AG04450 (cell line): Measurements from ENCODE around the gene SPEN. TPM values are rescaled to one million over a fixed set of nuclear protein-coding genes. Genes with fewer than 3 reads are reported as not detected.

ENCODE experiments used
- CTCF ChIA-PET: fragments of 300-600, 350-600 bp; formaldehyde crosslinking; extraction: SDS; loops from one replicate; lab custom pipeline; 2022; ENCODE audit warnings: antibody characterized with exemption, inconsistent platforms; lab: Charles Lee
- POLR2A ChIA-PET: fragments of 350-600 bp; formaldehyde crosslinking; extraction: SDS; loops from one replicate; lab custom pipeline; 2021; ENCODE audit warnings: antibody characterized with exemption, inconsistent platforms; lab: Yijun Ruan, JAX
- DNase-seq: peaks from one replicate; pipeline ENCODE4 v3.0.0-alpha.2; 2011; ENCODE audit warnings: low read depth, low spot score
- H3K27ac ChIP-seq: one replicate; pipeline ENCODE4 v1.5.1; 2012; ENCODE audit warnings: low read depth, low read length, control low read depth
- H3K27me3 ChIP-seq: one replicate; pipeline ENCODE4 v1.6.0; 2012; ENCODE audit warnings: low read length; ENCODE audit not compliant: control insufficient read depth, insufficient read depth
- H3K4me3 ChIP-seq: 2 replicates; pipeline ENCODE4 v1.5.1; 2011; ENCODE audit warnings: mild to moderate bottlenecking, low read depth, low read length, control low read depth
- H3K9me3 ChIP-seq: 2 replicates; pipeline ENCODE4 v1.5.1; 2012; ENCODE audit warnings: low read length; ENCODE audit not compliant: control insufficient read depth, insufficient read depth
- CTCF ChIP-seq: IDR thresholded peaks from 2 replicates; pipeline ENCODE4 v1.5.1; 2011; ENCODE audit warnings: low read depth, low read length, control low read depth, inconsistent platforms
- polyA plus RNA-seq: library from polyadenylated mRNA; depleted of rRNA; stranded (reverse); fragments of >200 nt; gene quantifications from 2 replicates; pipeline ENCODE4 v1.2.3, GENCODE V29; 2011

The SPEN gene
- polyA plus RNA-seq, 1 experiment, result 5.2 TPM

GRCh38 chr1:15830258-15830657 lies 17.2 kb upstream of the SPEN start:
- no peaks in the 10 kb centered on the region for H3K27me3 ChIP-seq
- DNase-seq, result no peak
- no peak overlapping the region for H3K4me3 ChIP-seq
- H3K27ac ChIP-seq, result no peak overlapping the region
- CTCF ChIA-PET, result interaction anchor here (6.0 kb wide), 1 partner anchor 14 kb away, joined by 58 read pairs; no protein-coding TSS in a partner anchor
- POLR2A ChIA-PET, result no interaction called here
- no peak for TF ChIP-seq CTCF
- H3K9me3 ChIP-seq, result peaks cover 3% of the 10 kb centered on the region; the same call in 1 of the 2 replicates

GRCh38 chr1:15833069-15833679 lies 14.3 kb upstream of the SPEN start:
- H3K27me3 ChIP-seq, result no peaks in the 10 kb centered on the region
- no peak for TF ChIP-seq CTCF
- POLR2A ChIA-PET, result interaction anchor here (0.6 to 4.3 kb wide), 6 partner anchors 15 to 312 kb away, joined by 3 to 59 read pairs (median 4); partner anchors contain the start of gene SPEN
- DNase-seq, result no peak
- CTCF ChIA-PET, result interaction anchor here (0.5 to 6.0 kb wide), 12 partner anchors 12 to 249 kb away, joined by 3 to 58 read pairs (median 4); no protein-coding TSS in a partner anchor
- H3K27ac ChIP-seq, result no peak overlapping the region
- H3K9me3 ChIP-seq, result peaks cover 14% of the 10 kb centered on the region; the same call in 1 of the 2 replicates
- H3K4me3 ChIP-seq, result peak overlapping the region; percentile 88

GRCh38 chr1:15833842-15834405 lies 13.6 kb upstream of the SPEN start:
- Histone ChIP-seq H3K4me3 (peak overlapping the region; percentile 88), H3K27me3 (no peaks in the 10 kb centered on the region), H3K27ac (peak overlapping the region; percentile 98), H3K9me3 (peaks cover 14% of the 10 kb centered on the region; the same call in 1 of the 2 replicates)
- DNase-seq, result no peak
- no peak for TF ChIP-seq CTCF
- ChIA-PET CTCF (interaction anchor here (0.5 to 6.0 kb wide), 11 partner anchors 15 to 248 kb away, joined by 3 to 58 read pairs (median 4); no protein-coding TSS in a partner anchor), POLR2A (interaction anchor here (0.6 to 4.3 kb wide), 8 partner anchors 14 to 312 kb away, joined by 3 to 59 read pairs (median 4); partner anchors contain the start of gene SPEN)

- CTCF ChIA-PET, result interaction anchor here (0.6 to 6.0 kb wide), 6 partner anchors 14 to 175 kb away, joined by 3 to 58 read pairs (median 4); no protein-coding TSS in a partner anchor
- no peak for TF ChIP-seq CTCF
- peak; percentile 79 for DNase-seq
- peaks cover 14% of the 10 kb centered on the region; the same call in 1 of the 2 replicates for H3K9me3 ChIP-seq
- peak overlapping the region; percentile 88 for H3K4me3 ChIP-seq
- no peaks in the 10 kb centered on the region for H3K27me3 ChIP-seq
- peak overlapping the region; percentile 99 for H3K27ac ChIP-seq
- POLR2A ChIA-PET, result interaction anchor here (0.7 to 4.3 kb wide), 5 partner anchors 14 to 203 kb away, joined by 3 to 59 read pairs (median 4); partner anchors contain the start of gene SPEN
Observed at GRCh38 chr1:15834406-15835204, 12.9 kb upstream of the SPEN start.
